GM12801 (cell line): ENCODE results near the gene ALPL.

Experiments used
- CTCF ChIP-seq: IDR thresholded peaks from one replicate; pipeline ENCODE4 v1.5.1; 2011; ENCODE audit warnings: control low read depth; ENCODE audit not compliant: insufficient read length; ENCODE audit errors: extremely low read depth

Gene ALPL

GRCh38 chr1:21526441-21526840 lies 17.2 kb downstream of the ALPL start:
- no peak for TF ChIP-seq CTCF

DNA sequence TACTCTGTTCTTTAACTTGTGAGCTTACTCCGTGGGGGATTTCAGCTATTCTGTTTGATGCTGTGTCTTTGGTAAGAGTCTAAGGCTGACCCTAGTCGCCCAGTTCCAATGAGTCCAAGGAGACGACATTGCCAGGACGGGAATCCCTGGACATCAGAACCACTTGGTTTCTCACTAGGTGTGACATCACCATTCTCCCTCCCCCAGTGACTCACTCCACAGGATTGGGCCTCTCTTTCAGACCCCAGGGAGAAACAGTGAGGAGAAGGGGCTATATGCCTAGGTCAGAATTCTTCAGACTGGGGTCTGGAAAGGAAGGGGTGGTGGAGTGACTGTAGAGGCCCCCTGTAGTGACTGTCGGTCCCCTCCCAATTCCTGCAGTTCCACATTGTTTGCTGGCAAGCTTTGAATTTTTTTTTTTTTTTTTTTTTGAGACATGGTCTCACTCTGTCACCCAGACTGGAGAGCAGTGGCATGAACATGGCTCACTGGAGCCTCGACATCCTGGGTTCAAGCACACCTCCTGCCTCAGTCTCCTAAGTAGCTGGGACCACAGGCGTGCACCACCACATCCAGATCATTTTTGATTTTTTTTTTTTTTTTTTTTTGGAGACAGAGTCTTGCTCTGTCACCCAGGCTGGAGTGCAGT lies 21.3 kb downstream of the ALPL start:
- no peak for TF ChIP-seq CTCF

- no peak for TF ChIP-seq CTCF
These were observed 22.0 kb downstream of the ALPL start for GRCh38 chr1:21531241-21531640.

DNA sequence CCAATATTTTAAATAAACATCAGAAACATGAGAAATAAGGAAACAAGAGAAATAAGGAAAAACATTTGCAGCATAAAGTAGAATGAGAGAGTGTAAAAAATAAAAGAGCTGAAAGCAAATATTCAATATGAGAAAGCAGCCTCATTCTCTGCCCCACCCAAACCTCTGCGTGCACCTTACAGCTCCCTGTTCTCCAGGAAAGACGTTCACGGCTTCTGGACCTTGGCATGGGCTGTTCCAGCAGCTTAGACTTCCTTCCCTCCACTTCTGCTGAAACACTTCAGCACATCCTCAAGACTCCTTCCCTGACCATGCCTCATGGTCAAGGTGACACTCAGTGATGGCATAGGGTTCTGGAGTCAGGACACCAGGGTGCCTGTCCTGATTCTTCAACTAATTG lies 23.3 kb downstream of the ALPL start:
- TF ChIP-seq CTCF, result no peak

DNA sequence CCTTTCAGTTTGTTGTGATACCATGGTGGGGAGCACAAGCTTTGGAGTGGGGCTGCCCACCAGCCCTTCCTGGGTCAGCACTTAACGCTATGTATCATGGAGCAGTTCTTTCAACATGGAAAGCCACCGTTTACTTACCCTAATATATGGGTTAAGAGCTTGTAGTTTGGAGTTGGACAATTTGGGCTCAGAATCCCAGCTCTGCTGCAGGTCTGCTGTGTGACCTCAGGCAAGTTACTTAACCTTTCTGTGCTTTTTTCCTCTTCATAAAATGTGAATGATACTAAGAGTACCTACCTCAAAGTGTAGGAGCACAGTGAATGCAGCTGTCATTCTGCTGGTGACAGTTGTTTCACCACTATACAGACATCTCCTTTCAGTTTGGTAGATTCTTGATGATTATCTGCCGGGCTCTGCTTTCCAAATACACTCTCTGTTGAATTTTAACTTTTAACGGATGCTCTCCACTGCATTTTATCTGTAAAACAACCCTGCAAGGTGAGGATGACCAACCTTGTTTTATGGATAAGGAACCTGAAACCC lies 23.8 kb downstream of the ALPL start:
- TF ChIP-seq CTCF, result no peak

DNA sequence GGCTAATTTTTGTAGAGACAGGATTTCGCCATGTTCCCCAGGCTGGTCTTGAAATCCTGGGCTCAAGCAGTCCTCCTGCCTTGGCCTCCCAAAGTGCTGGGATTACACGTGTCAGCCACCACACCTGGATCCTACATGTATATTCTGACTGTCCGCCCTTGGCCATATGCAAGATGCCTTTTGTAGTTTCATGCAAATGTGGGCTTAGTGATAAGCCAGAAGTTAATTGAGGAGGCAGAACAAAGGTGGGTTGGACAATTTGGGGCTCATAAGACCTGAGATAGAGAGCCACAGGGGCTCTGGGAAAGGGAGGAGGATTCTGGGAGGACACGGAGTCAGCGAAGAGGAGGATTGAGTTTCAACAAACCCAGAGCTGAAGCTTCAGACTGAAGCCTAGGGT lies 24.9 kb downstream of the ALPL start:
- TF ChIP-seq CTCF, result no peak

GRCh38 chr1:21534674-21535378 lies 25.6 kb downstream of the ALPL start:
- no peak for TF ChIP-seq CTCF
